Upper lobe of left lung (tissue), 4 donors: ENCODE data around the gene C3AR1.
"Not testable (repeated sequence)": the region's sequence is repeated elsewhere in the genome, so short reads cannot be mapped to it uniquely, and the experiment has no call there.

Source experiments
- CTCF ChIP-seq, 6 experiments: fragments of 450-650 bp in 4 of 6; fragments of 200-600 bp in 2 of 6; sonication (generic) in 2 of 6; IDR thresholded peaks; one replicate each; pipeline ENCODE4 v1.5.1; 2016 to 2019; ENCODE audit warnings: antibody characterized with exemption in 6 of 6
- POLR2A ChIP-seq, 4 donors: fragments of 450-650 bp; IDR thresholded peaks; one replicate each; pipeline ENCODE4 v1.5.1; 2016 to 2017; ENCODE audit warnings: antibody characterized with exemption in 4 of 4, mild to moderate bottlenecking in 2 of 4
- POLR2AphosphoS5 ChIP-seq, 2 donors: sonication (generic); formaldehyde crosslinking; IDR thresholded peaks; one replicate each; pipeline ENCODE4 v1.5.1; 2017; ENCODE audit warnings: antibody characterized with exemption in 2 of 2

GRCh38 chr12:8113117-8113516 is 47.0 kb upstream of the C3AR1 start:
- TF ChIP-seq CTCF, POLR2A, POLR2AphosphoS5 (IDR thresholded peaks at IDR 0.05): not testable (repeated sequence)
